SK-N-SH (cell line): ENCODE measurements around the gene ZFYVE9. TPM values are rescaled to one million over a fixed set of nuclear protein-coding genes. Genes with fewer than 3 reads are reported as not detected.

Experiments
- CTCF ChIA-PET: fragments of 300-600, 350-600 bp; formaldehyde crosslinking; extraction: SDS; loops from one replicate; lab custom pipeline; 2021; lab: Yijun Ruan, JAX
- POLR2A ChIA-PET: fragments of 350-600 bp; sonication (Branson Sonifier 250); formaldehyde crosslinking; extraction: SDS; loops from one replicate; lab custom pipeline; 2020; ENCODE audit warnings: antibody characterized with exemption, inconsistent platforms; lab: Yijun Ruan, JAX
- DNase-seq: peaks from one replicate; pipeline ENCODE4 v3.0.0; 2012
- H2AFZ ChIP-seq: fragments of 200-600 bp; sonication (generic); 2 replicates; pipeline ENCODE4 v1.8.1; 2016; ENCODE audit warnings: antibody characterized with exemption, mild to moderate bottlenecking, low read depth
- H3F3A ChIP-seq: fragments of 200-600 bp; sonication (generic); replicated peaks from 2 replicates; pipeline ENCODE3; 2016; ENCODE audit warnings: antibody characterized with exemption, mild to moderate bottlenecking; ENCODE audit not compliant: insufficient read depth
- H3K27ac ChIP-seq, 2 experiments: fragments of 200-500 bp in 1 of 2; fragments of 200-600 bp in 1 of 2; sonication (Bioruptor generic) in 1 of 2; sonication (generic), shearing (Covaris generic) in 1 of 2; 2 replicates each; pipeline versions ENCODE4 v1.5.1 to v1.6.1; 2014 to 2016; ENCODE audit warnings: low read depth in 2 of 2, inconsistent platforms in 1 of 2, low read length in 1 of 2, mild to moderate bottlenecking in 1 of 2, mixed read lengths in 1 of 2
- H3K27me3 ChIP-seq: fragments of 200-600 bp; sonication (generic), shearing (Covaris generic); 2 replicates; pipeline ENCODE4 v1.6.1; 2016; ENCODE audit warnings: mixed run types; ENCODE audit not compliant: insufficient read depth
- H3K36me3 ChIP-seq, 2 experiments: fragments of 200-500 bp in 1 of 2; fragments of 200-600 bp in 1 of 2; sonication (Bioruptor generic) in 1 of 2; sonication (generic) in 1 of 2; replicated peaks in 1 of 2; 2 replicates each; pipeline versions ENCODE3 to v1.5.1; 2014 to 2016; ENCODE audit warnings: low read length in 1 of 2, mild to moderate bottlenecking in 1 of 2; ENCODE audit not compliant: insufficient read depth in 2 of 2, control insufficient read depth in 1 of 2
- H3K4me1 ChIP-seq, 2 experiments: fragments of 200-500 bp in 1 of 2; fragments of 200-600 bp in 1 of 2; sonication (Bioruptor generic) in 1 of 2; sonication (generic), shearing (Covaris generic) in 1 of 2; 2 replicates each; pipeline versions ENCODE4 v1.5.1 to v1.6.1; 2014 to 2016; ENCODE audit warnings: low read depth in 1 of 2, low read length in 1 of 2, mixed run types in 1 of 2; ENCODE audit not compliant: insufficient read depth in 2 of 2, control insufficient read depth in 1 of 2
- H3K4me2 ChIP-seq: fragments of 200-600 bp; sonication (generic), shearing (Covaris generic); 2 replicates; pipeline ENCODE4 v1.6.1; 2017; ENCODE audit warnings: mixed run types
- H3K4me3 ChIP-seq, 2 experiments: fragments of 200-500 bp in 1 of 2; fragments of 200-600 bp in 1 of 2; sonication (Bioruptor generic) in 1 of 2; sonication (generic), shearing (Covaris generic) in 1 of 2; 2 replicates each; pipeline versions ENCODE4 v1.5.1 to v1.8.1; 2014 to 2016; ENCODE audit warnings: low read depth in 2 of 2, inconsistent platforms in 1 of 2, low read length in 1 of 2, mild to moderate bottlenecking in 1 of 2, mixed read lengths in 1 of 2, moderate library complexity in 1 of 2
- H3K79me2 ChIP-seq: fragments of 200-600 bp; sonication (generic); 2 replicates; pipeline ENCODE4 v1.8.1; 2017; ENCODE audit warnings: mild to moderate bottlenecking; ENCODE audit not compliant: insufficient read depth
- H3K9ac ChIP-seq: fragments of 200-600 bp; sonication (generic); 2 replicates; pipeline ENCODE4 v1.6.1; 2017; ENCODE audit warnings: mixed run types
- H3K9me2 ChIP-seq: fragments of 200-600 bp; sonication (generic); 2 replicates; pipeline ENCODE4 v1.6.1; 2017; ENCODE audit warnings: mixed run types
- H3K9me3 ChIP-seq: fragments of 200-600 bp; sonication (generic); 2 replicates; pipeline ENCODE4 v1.6.1; 2017; ENCODE audit warnings: mixed run types, mild to moderate bottlenecking, moderate library complexity
- H4K20me1 ChIP-seq: fragments of 200-600 bp; sonication (generic); 2 replicates; pipeline ENCODE4 v1.6.1; 2017; ENCODE audit warnings: mild to moderate bottlenecking, mixed run types; ENCODE audit not compliant: insufficient read depth
- ELF1 ChIP-seq: IDR thresholded peaks from 2 replicates; pipeline ENCODE4 v1.4.0; 2012
- EP300 ChIP-seq, 2 experiments: IDR thresholded peaks; 2 replicates each; pipeline versions ENCODE4 v1.4.0 to v1.6.1; 2012; ENCODE audit warnings: borderline replicate concordance in 1 of 2, low read depth in 1 of 2, low read length in 1 of 2
- EZH2phosphoT487 ChIP-seq: fragments of 200-600 bp; sonication (generic); IDR thresholded peaks from 2 replicates; pipeline ENCODE4 v1.6.1; 2017; ENCODE audit warnings: low read depth, mixed run types, mild to moderate bottlenecking, antibody characterized with exemption, moderate library complexity, borderline replicate concordance
- FOSL2 ChIP-seq: IDR thresholded peaks from 2 replicates; pipeline ENCODE4 v1.4.0; 2012; ENCODE audit warnings: low read depth, mild to moderate bottlenecking, moderate library complexity, borderline replicate concordance
- FOXJ3 ChIP-seq: sonication (generic); formaldehyde crosslinking; IDR thresholded peaks from 2 replicates; pipeline ENCODE4 v1.5.1; 2020; ENCODE audit warnings: mild to moderate bottlenecking, missing genetic modification reagents
- MEF2A ChIP-seq: IDR thresholded peaks from 2 replicates; pipeline ENCODE4 v1.4.0; 2012; ENCODE audit warnings: low read depth, borderline replicate concordance
- NRF1 ChIP-seq: IDR thresholded peaks from 2 replicates; pipeline ENCODE4 v1.6.1; 2012; ENCODE audit warnings: low read depth, mild to moderate bottlenecking, low read length
- RAD21 ChIP-seq: IDR thresholded peaks from 2 replicates; pipeline ENCODE4 v1.6.1; 2012; ENCODE audit warnings: mild to moderate bottlenecking, low read length
- REST ChIP-seq: IDR thresholded peaks from 2 replicates; pipeline ENCODE4 v1.6.1; 2012; ENCODE audit warnings: mild to moderate bottlenecking, low read depth, low read length, moderate library complexity
- TCF12 ChIP-seq: IDR thresholded peaks from 2 replicates; pipeline ENCODE4 v1.4.0; 2012
- TEAD4 ChIP-seq: IDR thresholded peaks from 2 replicates; pipeline ENCODE4 v1.4.0; 2012; ENCODE audit warnings: mild to moderate bottlenecking, borderline replicate concordance; ENCODE audit not compliant: insufficient read depth
- USF1 ChIP-seq: IDR thresholded peaks from 2 replicates; pipeline ENCODE4 v1.4.0; 2012; ENCODE audit warnings: low read depth, borderline replicate concordance
- YY1 ChIP-seq: IDR thresholded peaks from 2 replicates; pipeline ENCODE4 v1.4.0; 2012; ENCODE audit warnings: low read depth, mild to moderate bottlenecking
- WGBS: methylation state at CpG from one replicate; pipeline ENCODE4 v1.1.6; 2017; ENCODE audit warnings: low lambda C conversion rate; 5-methylcytosine and 5-hydroxymethylcytosine counted together
- polyA plus RNA-seq, 3 experiments: library from polyadenylated mRNA; depleted of rRNA; stranded (reverse); fragments of >200 nt; gene quantifications; 2 replicates each; pipeline ENCODE4 v1.2.3, GENCODE V29; 2012

Gene ZFYVE9
- polyA plus RNA-seq, 1 of the 3 experiments (the other 2 are of a cell fraction) = 4.1 TPM

- TF ChIP-seq USF1 (no peak), REST (no peak), NRF1 (no peak), EZH2phosphoT487 (no peak)
Measured at GRCh38 chr1:52119301-52120079, 22.4 kb upstream of the ZFYVE9 start (continued).

GRCh38 chr1:52122384-52122783 lies 19.5 kb upstream of the ZFYVE9 start:
- H2AFZ ChIP-seq = no peak overlapping the region
- no peaks in the 10 kb centered on the region for H3K9me2 ChIP-seq
- ChIA-PET CTCF (no interaction called here), POLR2A (no interaction called here)
- no peak for DNase-seq
- H3K27me3 ChIP-seq = no peaks in the 10 kb centered on the region
- H4K20me1 ChIP-seq = no peaks in the 10 kb centered on the region
- H3K9ac ChIP-seq = no peak overlapping the region
- H3K4me2 ChIP-seq = no peak overlapping the region
- 57% methylated on average over 2 of the region's 2 CpGs for WGBS
- H3K4me3 ChIP-seq = no peak overlapping the region
- no peaks in the 10 kb centered on the region for H3K4me1 ChIP-seq
- no peak for TF ChIP-seq EP300 (IDR thresholded peaks at IDR 0.05; ENCODE audit: borderline replicate concordance in 1 of 2, low read depth in 1 of 2, low read length in 1 of 2)
- no peak for TF ChIP-seq MEF2A
- no peak for TF ChIP-seq FOSL2
- no peak for TF ChIP-seq YY1
- no peak for TF ChIP-seq TEAD4
- TF ChIP-seq TCF12 = no peak
- TF ChIP-seq ELF1 = no peak
- no peak for TF ChIP-seq RAD21
- no peak for TF ChIP-seq FOXJ3 (CRISPR knock-in tag)
- no peaks in the 10 kb centered on the region for H3K9me3 ChIP-seq
- no peaks in the 10 kb centered on the region for H3F3A ChIP-seq
- no peaks in the 10 kb centered on the region for H3K36me3 ChIP-seq
- H3K27ac ChIP-seq = no peak overlapping the region
- H3K79me2 ChIP-seq = no peaks in the 10 kb centered on the region
